Cerebellar nuclear complex (tissue), 1 donor: ENCODE measurements around the gene PTP4A2.
"Not testable (repeated sequence)": the region's sequence is repeated elsewhere in the genome, so short reads cannot be mapped to it uniquely, and the experiment has no call there.

Source experiments
- DNase-seq, 2 experiments: peaks; one replicate each; lab custom pipeline; 2025; lab: John Stamatoyannopoulos, UW

Gene PTP4A2

GRCh38 chr1:31924839-31925238, 13.3 kb downstream of the PTP4A2 start:
- DNase-seq = no peak

GRCh38 chr1:31923901-31924535, 14.2 kb downstream of the PTP4A2 start:
- DNase-seq = no peak

GRCh38 chr1:31920956-31921355, 17.2 kb downstream of the PTP4A2 start:
- DNase-seq = no peak

- DNase-seq = no peak
Observed at GRCh38 chr1:31919591-31919990, 18.6 kb downstream of the PTP4A2 start.

- no peak for DNase-seq
Observed at GRCh38 chr1:31915438-31915837, 22.7 kb downstream of the PTP4A2 start.

GRCh38 chr1:31913968-31914367, 24.2 kb downstream of the PTP4A2 start:
- no peak for DNase-seq

- DNase-seq = no peak
Observed at GRCh38 chr1:31912839-31913239, 25.3 kb downstream of the PTP4A2 start.

GRCh38 chr1:31911994-31912780, 26.0 kb downstream of the PTP4A2 start:
- DNase-seq = no peak

- DNase-seq = no peak
Observed at GRCh38 chr1:31910933-31911332, 27.2 kb downstream of the PTP4A2 start.

GRCh38 chr1:31909691-31910090, 28.5 kb downstream of the PTP4A2 start:
- no peak for DNase-seq

GRCh38 chr1:31906557-31906956, 31.6 kb downstream of the PTP4A2 start:
- no peak for DNase-seq

- DNase-seq = no peak
Observed at GRCh38 chr1:31905681-31906080, 32.5 kb downstream of the PTP4A2 start.

- no peak for DNase-seq
Observed at GRCh38 chr1:31905093-31905509, 33.1 kb downstream of the PTP4A2 start.

GRCh38 chr1:31904339-31905092, 33.7 kb downstream of the PTP4A2 start:
- no peak for DNase-seq

GRCh38 chr1:31902510-31902860, 35.7 kb downstream of the PTP4A2 start:
- no peak for DNase-seq

- no peak for DNase-seq
Observed at GRCh38 chr1:31901838-31902509, 36.2 kb downstream of the PTP4A2 start.

- DNase-seq = no peak
Observed at GRCh38 chr1:31900790-31901189, 37.4 kb downstream of the PTP4A2 start.

- DNase-seq = no peak
Observed at GRCh38 chr1:31897526-31898100, 40.6 kb downstream of the PTP4A2 start.

- not testable (repeated sequence) for DNase-seq
Observed at GRCh38 chr1:31895474-31896198, 42.5 kb downstream of the PTP4A2 start.

- DNase-seq = no peak
Observed at GRCh38 chr1:31891280-31891679, 46.9 kb downstream of the PTP4A2 start.

- no peak for DNase-seq
Observed at GRCh38 chr1:31888291-31888690, 49.9 kb downstream of the PTP4A2 start.
